NCI-H510A treated with DMSO at 0.1 percent for 48 hours (cell line): ENCODE results near the gene WNT5B.

Source experiments
- DNase-seq: peaks from one replicate; lab custom pipeline; 2025; lab: John Stamatoyannopoulos, UW

Gene WNT5B

GRCh38 chr12:1630133-1630826 lies 1.2 kb downstream of the WNT5B start:
- peak; percentile 51 for DNase-seq

- DNase-seq, result no peak
Observed at GRCh38 chr12:1630827-1631591, 2.0 kb downstream of the WNT5B start.

- no peak for DNase-seq
Observed at GRCh38 chr12:1632702-1633101, 3.7 kb downstream of the WNT5B start.

- DNase-seq, result no peak
Observed at GRCh38 chr12:1633459-1633858, 4.4 kb downstream of the WNT5B start.

- DNase-seq, result no peak
Observed at GRCh38 chr12:1634149-1634548, 5.1 kb downstream of the WNT5B start.

- DNase-seq, result peak; percentile 56
Observed at GRCh38 chr12:1634590-1635191, 5.7 kb downstream of the WNT5B start.

- no peak for DNase-seq
Observed at GRCh38 chr12:1635301-1636095, 6.5 kb downstream of the WNT5B start.

- no peak for DNase-seq
Observed at GRCh38 chr12:1638203-1638602, 9.2 kb downstream of the WNT5B start.

- DNase-seq, result no peak
Observed at GRCh38 chr12:1639538-1639937, 10.5 kb downstream of the WNT5B start.

GRCh38 chr12:1640328-1641234 lies 11.6 kb downstream of the WNT5B start:
- no peak for DNase-seq

GRCh38 chr12:1642513-1642912 lies 13.5 kb downstream of the WNT5B start:
- no peak for DNase-seq

GRCh38 chr12:1643043-1643442 lies 14.0 kb downstream of the WNT5B start:
- DNase-seq, result no peak

GRCh38 chr12:1643905-1644533 lies 15.0 kb downstream of the WNT5B start:
- no peak for DNase-seq

GRCh38 chr12:1644534-1645438 lies 15.8 kb downstream of the WNT5B start:
- DNase-seq, result peak; percentile 70

GRCh38 chr12:1645819-1646218 lies 16.8 kb downstream of the WNT5B start:
- no peak for DNase-seq

- DNase-seq, result no peak
Observed at GRCh38 chr12:1646569-1647284, 17.7 kb downstream of the WNT5B start.

GRCh38 chr12:1647285-1647669 lies 18.2 kb downstream of the WNT5B start:
- no peak for DNase-seq

- DNase-seq, result no peak
Observed at GRCh38 chr12:1650260-1650977, 21.4 kb downstream of the WNT5B start.
